Measurements from ENCODE around the gene TIE1.

DNA sequence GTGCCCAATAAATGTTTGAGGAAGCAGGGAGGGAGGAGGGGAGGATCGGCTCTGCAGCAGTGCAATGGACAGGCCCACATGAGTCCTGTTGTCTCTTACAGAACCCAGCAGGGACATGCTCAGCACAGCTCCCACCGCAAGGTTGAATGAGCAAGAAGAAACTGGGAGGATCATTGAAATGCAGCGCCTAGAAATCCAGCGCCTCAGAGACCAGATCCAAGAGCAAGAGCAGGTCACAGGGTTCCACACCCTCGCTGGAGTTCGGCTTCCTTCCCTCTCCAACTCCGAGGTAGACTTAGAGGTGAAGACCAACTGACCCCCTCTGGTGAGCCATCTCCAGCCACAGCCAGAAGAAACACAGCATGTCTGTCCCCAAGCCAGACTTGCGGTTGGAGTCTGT, 46.9 kb upstream of the TIE1 start:
- TF ChIP-seq EZH2phosphoT487 (IDR thresholded peaks at IDR 0.05; ENCODE audit: insufficient read depth, low read depth), result no peak
- TF ChIP-seq EZH2 (IDR thresholded peaks at IDR 0.05; ENCODE audit: insufficient read depth, poor library complexity, severe bottlenecking), result no peak
